Liver (tissue), 3 donors: ENCODE results near the gene KCNK7.

Source experiments
- ATF3 ChIP-seq: IDR thresholded peaks from 2 replicates; pipeline ENCODE4 v1.6.1; 2016; ENCODE audit warnings: antibody characterized with exemption
- EGR1 ChIP-seq, 2 donors: IDR thresholded peaks; 2 replicates each; pipeline ENCODE4 v1.6.1; 2016 to 2018; ENCODE audit warnings: antibody characterized with exemption in 2 of 2, low read depth in 2 of 2
- FOXA1 ChIP-seq: IDR thresholded peaks from 2 replicates; pipeline ENCODE4 v1.6.1; 2016; ENCODE audit warnings: antibody characterized with exemption
- GABPA ChIP-seq, 2 donors: IDR thresholded peaks in 1 of 2; conservative IDR thresholded peaks in 1 of 2; 2 replicates each; pipeline ENCODE4 v1.6.1; 2016; ENCODE audit warnings: antibody characterized with exemption in 2 of 2, mild to moderate bottlenecking in 1 of 2, moderate library complexity in 1 of 2
- JUND ChIP-seq, 2 donors: IDR thresholded peaks; 2 replicates each; pipeline ENCODE4 v1.6.1; 2016; ENCODE audit warnings: antibody characterized with exemption in 2 of 2
- MAX ChIP-seq: IDR thresholded peaks from 2 replicates; pipeline ENCODE4 v1.6.1; 2016; ENCODE audit warnings: antibody characterized with exemption
- RAD21 ChIP-seq, 2 donors: IDR thresholded peaks; 2 replicates each; pipeline ENCODE4 v1.6.1; 2016; ENCODE audit warnings: antibody characterized with exemption in 2 of 2, mild to moderate bottlenecking in 2 of 2
- REST ChIP-seq: IDR thresholded peaks from 2 replicates; pipeline ENCODE4 v1.6.1; 2016; ENCODE audit warnings: antibody characterized with exemption, mild to moderate bottlenecking
- RXRA ChIP-seq, 2 donors: IDR thresholded peaks; 2 replicates each; pipeline ENCODE4 v1.6.1; 2017 to 2018; ENCODE audit warnings: antibody characterized with exemption in 2 of 2, mild to moderate bottlenecking in 1 of 2
- TAF1 ChIP-seq: conservative IDR thresholded peaks from 2 replicates; pipeline ENCODE4 v1.6.1; 2016; ENCODE audit warnings: antibody characterized with exemption, mild to moderate bottlenecking
- YY1 ChIP-seq: IDR thresholded peaks from 2 replicates; pipeline ENCODE4 v1.6.1; 2016; ENCODE audit warnings: antibody characterized with exemption, mild to moderate bottlenecking
- TF ChIP-seq, protein P1 (sequence below): IDR thresholded peaks from 2 replicates; pipeline ENCODE4 v1.6.1; 2016; ENCODE audit warnings: antibody characterized with exemption
- TF ChIP-seq, protein P2 (sequence below): fragments of 150-350 bp; IDR thresholded peaks from 2 replicates; pipeline ENCODE4 v1.5.1; 2017; ENCODE audit warnings: improper control_type of control experiment, low read depth, low read length; ENCODE audit not compliant: missing input control
- donor health status: healthy.
- donor health status: healthy.

DNA sequence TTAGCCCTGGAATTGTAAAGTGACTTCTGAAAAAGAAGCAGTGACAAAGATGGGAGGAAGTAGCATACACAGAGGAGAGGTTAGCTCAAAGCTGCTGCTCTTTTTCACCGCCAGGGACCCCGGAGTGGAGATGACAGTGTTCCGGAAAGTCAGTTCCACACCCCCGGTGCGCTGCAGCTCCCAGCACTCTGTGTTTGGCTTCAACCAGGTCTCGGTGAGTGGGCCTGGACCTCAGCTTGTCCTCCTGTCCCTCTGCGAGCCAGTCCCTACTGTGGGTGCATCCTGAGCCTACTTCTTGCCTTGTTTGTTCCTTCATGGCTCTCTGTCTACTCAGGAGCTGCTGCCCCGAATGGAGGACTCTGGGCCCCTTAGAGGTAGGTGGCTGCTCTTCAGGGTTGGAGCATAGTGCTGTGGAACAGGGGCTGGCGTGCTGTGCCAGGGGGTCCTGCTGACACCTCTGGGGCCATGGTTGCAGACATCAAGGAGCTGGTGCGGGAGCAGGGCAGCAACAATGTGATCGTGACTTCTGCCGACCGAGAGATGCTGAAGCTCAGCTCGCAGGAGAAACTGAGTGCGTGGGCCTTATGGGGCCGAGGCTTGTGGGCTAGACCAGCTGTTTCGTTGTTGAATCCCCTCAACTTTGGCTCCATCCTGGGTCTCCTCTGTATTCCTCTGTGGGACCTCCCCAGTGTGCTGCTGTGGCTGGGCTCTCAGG lies 21.7 kb upstream of the KCNK7 start:
- no peak for TF ChIP-seq MAX
- TF ChIP-seq TAF1 = no peak
- TF ChIP-seq, protein P1, sequence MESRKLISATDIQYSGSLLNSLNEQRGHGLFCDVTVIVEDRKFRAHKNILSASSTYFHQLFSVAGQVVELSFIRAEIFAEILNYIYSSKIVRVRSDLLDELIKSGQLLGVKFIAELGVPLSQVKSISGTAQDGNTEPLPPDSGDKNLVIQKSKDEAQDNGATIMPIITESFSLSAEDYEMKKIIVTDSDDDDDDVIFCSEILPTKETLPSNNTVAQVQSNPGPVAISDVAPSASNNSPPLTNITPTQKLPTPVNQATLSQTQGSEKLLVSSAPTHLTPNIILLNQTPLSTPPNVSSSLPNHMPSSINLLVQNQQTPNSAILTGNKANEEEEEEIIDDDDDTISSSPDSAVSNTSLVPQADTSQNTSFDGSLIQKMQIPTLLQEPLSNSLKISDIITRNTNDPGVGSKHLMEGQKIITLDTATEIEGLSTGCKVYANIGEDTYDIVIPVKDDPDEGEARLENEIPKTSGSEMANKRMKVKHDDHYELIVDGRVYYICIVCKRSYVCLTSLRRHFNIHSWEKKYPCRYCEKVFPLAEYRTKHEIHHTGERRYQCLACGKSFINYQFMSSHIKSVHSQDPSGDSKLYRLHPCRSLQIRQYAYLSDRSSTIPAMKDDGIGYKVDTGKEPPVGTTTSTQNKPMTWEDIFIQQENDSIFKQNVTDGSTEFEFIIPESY = no peak
- TF ChIP-seq, protein P2, sequence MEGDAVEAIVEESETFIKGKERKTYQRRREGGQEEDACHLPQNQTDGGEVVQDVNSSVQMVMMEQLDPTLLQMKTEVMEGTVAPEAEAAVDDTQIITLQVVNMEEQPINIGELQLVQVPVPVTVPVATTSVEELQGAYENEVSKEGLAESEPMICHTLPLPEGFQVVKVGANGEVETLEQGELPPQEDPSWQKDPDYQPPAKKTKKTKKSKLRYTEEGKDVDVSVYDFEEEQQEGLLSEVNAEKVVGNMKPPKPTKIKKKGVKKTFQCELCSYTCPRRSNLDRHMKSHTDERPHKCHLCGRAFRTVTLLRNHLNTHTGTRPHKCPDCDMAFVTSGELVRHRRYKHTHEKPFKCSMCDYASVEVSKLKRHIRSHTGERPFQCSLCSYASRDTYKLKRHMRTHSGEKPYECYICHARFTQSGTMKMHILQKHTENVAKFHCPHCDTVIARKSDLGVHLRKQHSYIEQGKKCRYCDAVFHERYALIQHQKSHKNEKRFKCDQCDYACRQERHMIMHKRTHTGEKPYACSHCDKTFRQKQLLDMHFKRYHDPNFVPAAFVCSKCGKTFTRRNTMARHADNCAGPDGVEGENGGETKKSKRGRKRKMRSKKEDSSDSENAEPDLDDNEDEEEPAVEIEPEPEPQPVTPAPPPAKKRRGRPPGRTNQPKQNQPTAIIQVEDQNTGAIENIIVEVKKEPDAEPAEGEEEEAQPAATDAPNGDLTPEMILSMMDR = no peak
- no peak for TF ChIP-seq JUND (IDR thresholded peaks at IDR 0.05)
- TF ChIP-seq REST = no peak
- no peak for TF ChIP-seq RAD21 (IDR thresholded peaks at IDR 0.05)
- no peak for TF ChIP-seq GABPA (IDR thresholded peaks at IDR 0.05 in 1 of 2, conservative IDR thresholded peaks at IDR 0.05 in 1 of 2)
- TF ChIP-seq YY1 = no peak
- no peak for TF ChIP-seq FOXA1
- no peak for TF ChIP-seq EGR1 (IDR thresholded peaks at IDR 0.05; ENCODE audit: low read depth in 2 of 2)
- no peak for TF ChIP-seq ATF3
- no peak for TF ChIP-seq RXRA (IDR thresholded peaks at IDR 0.05)
